Thyroid gland (tissue), 4 donors: ENCODE measurements around the gene UBE2A.

Experiments used
- CTCF ChIP-seq, 6 experiments: fragments of 200-600 bp in 3 of 6; fragments of 450-650 bp in 3 of 6; sonication (generic) in 3 of 6; IDR thresholded peaks; one replicate each; pipeline ENCODE4 v1.5.1; 2016 to 2019; ENCODE audit warnings: antibody characterized with exemption in 6 of 6, mild to moderate bottlenecking in 2 of 6, inconsistent platforms in 1 of 6, moderate library complexity in 1 of 6
- POLR2A ChIP-seq, 2 donors: fragments of 450-650 bp; IDR thresholded peaks; one replicate each; pipeline ENCODE4 v1.6.1; 2017; ENCODE audit warnings: antibody characterized with exemption in 2 of 2, mild to moderate bottlenecking in 2 of 2, moderate library complexity in 1 of 2

- TF ChIP-seq CTCF (IDR thresholded peaks at IDR 0.05) (no peak), POLR2A (IDR thresholded peaks at IDR 0.05) (no peak)
These were observed 50.1 kb downstream of the UBE2A start for GRCh38 chrX:119624417-119624816.
